ENCODE measurements around the gene XRCC1. TPM values are rescaled to one million over a fixed set of nuclear protein-coding genes. Genes with fewer than 3 reads are reported as not detected.

Gene XRCC1
- total RNA-seq, 1 donor from 2014 or later = 34.5 TPM

DNA sequence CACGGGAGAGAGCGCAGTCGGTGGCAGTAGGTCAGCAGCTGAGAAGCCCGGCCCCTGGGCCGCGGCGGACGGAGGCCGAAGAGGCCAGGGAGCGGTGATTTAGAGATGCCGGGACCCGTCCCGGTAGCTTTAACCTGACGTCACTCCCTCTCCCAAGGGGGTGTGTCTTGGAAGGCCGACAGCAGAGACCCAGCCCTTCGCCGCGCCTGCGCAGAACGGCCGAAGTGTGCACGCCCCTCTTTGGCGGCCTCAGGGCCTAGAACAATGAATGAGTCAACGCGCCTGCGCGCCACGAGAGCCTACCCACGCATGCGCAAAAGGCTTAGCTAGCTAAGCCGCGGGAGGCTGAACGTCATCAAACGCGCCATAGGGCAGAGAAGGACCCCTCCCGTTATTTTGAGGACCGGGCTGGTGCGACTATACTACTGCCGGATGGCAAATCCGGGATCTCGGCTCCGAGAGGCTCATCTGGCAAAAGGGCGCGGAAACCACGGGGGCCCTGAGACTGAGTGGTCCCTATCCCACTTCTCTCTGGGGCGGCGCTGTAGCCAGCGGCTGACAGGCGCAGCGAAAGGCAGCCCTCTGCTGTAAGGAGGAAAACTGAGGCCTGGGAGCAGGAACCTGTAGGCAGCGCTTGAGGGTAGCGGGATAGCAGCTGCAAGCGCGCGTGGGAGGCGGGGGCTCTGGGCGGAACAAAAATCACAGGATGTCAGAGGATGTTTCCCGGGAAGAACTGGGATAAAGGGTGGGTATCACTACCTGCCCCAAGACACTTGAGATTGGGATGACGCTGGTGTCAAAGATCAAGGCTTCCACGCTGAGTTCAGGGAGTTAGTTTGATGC, 20.9 kb upstream of the XRCC1 start, which contains the start of the genes IRGQ and ZNF576:
Gene IRGQ (minus strand): TSS at position 136 of the 843 bp plus-strand sequence. CDS start 796 bp downstream, outside the sequence.
Gene ZNF576 (plus strand): TSS at position 597 of the 843 bp plus-strand sequence. CDS start 514 bp downstream, outside the sequence.
- POLR2A ChIA-PET = interaction anchor here (0.6 to 3.4 kb wide), 18 partner anchors 12 to 189 kb away, joined by 3 to 28 read pairs (median 4); partner anchors contain the start of genes KCNN4, PINLYP, SMG9 and XRCC1
- Mint-ChIP-seq H3K27me3 (no peaks in the 10 kb centered on the region), H3K4me1 (peaks cover 42% of the 10 kb centered on the region), H3K36me3 (ENCODE audit: low read depth) (peaks cover 48% of the 10 kb centered on the region), H3K27ac (peak within 1 kb of the TSS; percentile 98), H3K9me3 (no peaks in the 10 kb centered on the region), H3K4me3 (peak within 1 kb of the TSS; percentile 98)
- CTCF ChIA-PET = interaction anchor here (0.6 to 5.4 kb wide), 6 partner anchors 21 to 149 kb away, joined by 3 to 92 read pairs (median 16); partner anchors contain the start of genes PINLYP, XRCC1 and ZNF575
- DNase-seq = peak; percentile 99
- peak; percentile 83 for ATAC-seq (ENCODE audit: low read depth)
- no peak for TF ChIP-seq CTCF (IDR thresholded peaks at IDR 0.05)
- intact Hi-C loops (cut with micrococcal nuclease) = loop anchor here (1.0 to 10.0 kb wide), 9 partner anchors 21 to 189 kb away; partner anchors contain the start of genes CADM4, KCNN4, PINLYP and XRCC1

DNA sequence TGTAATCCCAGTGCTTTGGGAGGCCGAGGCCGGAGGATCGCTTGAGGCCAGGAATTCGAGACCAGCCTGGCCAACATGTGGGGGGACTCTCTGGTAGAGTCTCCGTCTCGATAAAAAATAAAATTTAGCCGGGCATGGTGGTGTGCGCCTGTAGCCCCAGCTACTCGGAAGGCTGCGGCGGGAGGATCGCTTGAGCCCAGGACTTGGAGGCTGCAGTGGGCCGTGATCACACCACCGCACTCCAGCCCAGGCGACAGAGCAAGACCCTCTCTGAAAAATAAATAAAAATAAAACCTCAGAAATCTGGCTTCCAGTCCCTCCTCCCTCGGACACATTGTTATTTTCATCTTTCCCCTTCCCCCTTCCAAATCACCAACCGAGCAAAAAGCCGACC, 20.3 kb upstream of the XRCC1 start:
- Mint-ChIP-seq H3K4me1 (peaks cover 46% of the 10 kb centered on the region), H3K36me3 (ENCODE audit: low read depth) (peaks cover 51% of the 10 kb centered on the region), H3K27me3 (no peaks in the 10 kb centered on the region), H3K27ac (peak overlapping the region; percentile 98), H3K4me3 (peak overlapping the region; percentile 98), H3K9me3 (no peaks in the 10 kb centered on the region)
- ChIA-PET CTCF (interaction anchor here (0.6 to 5.4 kb wide), 7 partner anchors 21 to 148 kb away, joined by 3 to 92 read pairs (median 8); partner anchors contain the start of genes PHLDB3, PINLYP, XRCC1 and ZNF575), POLR2A (interaction anchor here (0.6 to 3.4 kb wide), 15 partner anchors 11 to 190 kb away, joined by 3 to 28 read pairs (median 4); partner anchors contain the start of genes KCNN4, PINLYP, SMG9 and XRCC1)
- DNase-seq (no peak), ATAC-seq (ENCODE audit: low read depth) (peak; percentile 19)
- TF ChIP-seq CTCF (IDR thresholded peaks at IDR 0.05) = no peak
- intact Hi-C loops (cut with micrococcal nuclease) = loop anchor here (1.0 to 10.0 kb wide), 3 partner anchors 42 to 189 kb away; partner anchors contain the start of genes CADM4 and KCNN4

DNA sequence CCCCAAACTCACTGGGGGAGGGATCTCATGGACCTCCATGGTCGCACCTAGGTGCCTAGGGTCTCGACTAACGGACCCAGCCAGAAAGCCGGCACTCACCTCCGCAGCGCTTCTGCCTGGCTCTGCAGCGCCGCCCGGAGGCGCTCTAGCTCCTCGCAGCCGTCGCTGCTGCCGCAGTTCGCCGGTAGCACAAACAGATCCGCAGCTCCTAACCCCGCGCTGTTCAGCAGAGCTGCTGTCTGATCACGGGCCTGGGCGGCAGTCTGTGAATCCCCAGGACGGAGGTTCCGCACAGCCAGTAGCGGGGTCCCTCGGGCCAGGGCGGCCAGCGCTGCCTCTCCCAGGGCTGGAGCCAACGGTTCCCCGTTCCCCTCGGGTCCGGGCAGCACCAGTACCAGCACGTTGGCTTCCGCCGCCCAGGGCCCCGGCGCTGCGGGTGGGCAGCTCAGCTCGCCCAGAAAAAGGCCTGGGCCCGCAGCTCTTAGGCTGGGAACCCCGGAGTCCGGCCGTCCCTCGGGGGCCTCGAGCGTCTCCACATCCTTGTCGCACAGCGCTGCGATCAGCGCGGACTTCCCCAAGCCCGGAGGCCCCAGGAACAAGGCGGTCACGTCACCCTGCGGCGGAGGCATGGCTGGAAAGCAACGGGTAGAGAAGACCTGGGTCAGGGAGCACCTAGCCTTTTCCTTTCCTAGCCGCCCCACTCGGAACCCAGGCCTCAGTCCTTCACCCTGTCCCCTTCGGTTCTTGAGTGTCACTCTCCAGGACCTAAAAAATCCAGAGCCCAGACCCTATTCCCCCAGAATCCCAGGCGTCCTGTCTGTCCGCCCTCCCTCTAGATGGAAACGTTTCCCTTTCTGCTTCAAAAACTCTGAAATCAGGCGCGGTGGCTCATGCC, 19.6 kb upstream of the XRCC1 start:
- H3K36me3 Mint-ChIP-seq (ENCODE audit: low read depth) = peaks cover 50% of the 10 kb centered on the region
- peak overlapping the region; percentile 98 for H3K4me3 Mint-ChIP-seq
- no peaks in the 10 kb centered on the region for H3K27me3 Mint-ChIP-seq
- peak; percentile 26 for ATAC-seq (ENCODE audit: low read depth)
- H3K27ac Mint-ChIP-seq = peak overlapping the region; percentile 98
- DNase-seq = peak; percentile 57
- no peaks in the 10 kb centered on the region for H3K9me3 Mint-ChIP-seq
- intact Hi-C loops (cut with micrococcal nuclease) = loop anchor here (1.0 to 10.0 kb wide), 5 partner anchors 40 to 190 kb away; partner anchors contain the start of genes CADM4 and KCNN4
- H3K4me1 Mint-ChIP-seq = peaks cover 52% of the 10 kb centered on the region
- POLR2A ChIA-PET = interaction anchor here (0.6 to 3.4 kb wide), 20 partner anchors 10 to 190 kb away, joined by 3 to 28 read pairs (median 5); partner anchors contain the start of genes PINLYP, XRCC1 and ZNF575
- no peak for TF ChIP-seq CTCF (IDR thresholded peaks at IDR 0.05)
- CTCF ChIA-PET = interaction anchor here (0.7 to 5.4 kb wide), 22 partner anchors 10 to 215 kb away, joined by 3 to 92 read pairs (median 5); partner anchors contain the start of genes PHLDB3, PINLYP, XRCC1 and ZNF575

DNA sequence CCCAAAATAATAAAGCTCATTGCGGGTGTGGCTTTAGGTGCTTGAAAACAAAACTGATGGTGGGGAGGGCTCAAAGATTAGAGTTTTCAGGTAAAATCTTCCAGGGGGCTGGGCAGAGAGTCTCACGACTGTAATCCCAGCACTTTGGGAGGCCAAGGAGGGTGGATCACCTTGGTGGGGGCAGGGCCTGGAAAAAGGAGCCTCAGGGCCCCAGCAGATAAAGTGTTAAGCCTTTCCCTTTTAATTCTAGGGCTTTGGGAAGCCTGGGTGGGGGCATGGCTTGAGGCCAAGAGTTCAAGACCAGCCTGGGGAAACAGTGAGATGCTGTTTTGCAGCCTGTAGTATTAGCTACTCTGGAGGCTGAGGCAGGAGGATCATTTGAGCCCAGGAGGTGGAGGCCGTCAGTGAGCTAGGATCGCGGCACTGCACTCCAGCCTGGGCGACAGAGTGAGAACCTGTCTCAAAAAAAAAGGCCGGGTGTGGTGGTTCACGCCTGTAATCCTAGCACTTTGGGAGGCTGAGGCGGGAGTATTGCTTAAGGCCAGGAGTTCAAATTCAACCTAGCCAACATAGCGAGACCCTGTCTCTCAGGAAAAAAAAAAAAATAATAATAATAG, 18.9 kb upstream of the XRCC1 start:
- H3K36me3 Mint-ChIP-seq (ENCODE audit: low read depth) = peaks cover 44% of the 10 kb centered on the region
- peak overlapping the region; percentile 3 for H3K27ac Mint-ChIP-seq
- POLR2A ChIA-PET = interaction anchor here (0.6 to 3.4 kb wide), 13 partner anchors 9 to 155 kb away, joined by 3 to 28 read pairs (median 6); partner anchors contain the start of gene ZNF575
- no peak for ATAC-seq (ENCODE audit: low read depth)
- peak overlapping the region; percentile 32 for H3K4me3 Mint-ChIP-seq
- intact Hi-C loops (cut with micrococcal nuclease) = loop anchor here (1.0 to 10.0 kb wide), 3 partner anchors 39 to 191 kb away; partner anchors contain the start of gene KCNN4
- no peak for TF ChIP-seq CTCF (IDR thresholded peaks at IDR 0.05)
- CTCF ChIA-PET = interaction anchor here (0.7 to 5.4 kb wide), 18 partner anchors 10 to 216 kb away, joined by 3 to 92 read pairs (median 6); partner anchors contain the start of genes PHLDB3, PINLYP, XRCC1 and ZNF575
- H3K4me1 Mint-ChIP-seq = peaks cover 58% of the 10 kb centered on the region
- H3K9me3 Mint-ChIP-seq = no peaks in the 10 kb centered on the region
- H3K27me3 Mint-ChIP-seq = no peaks in the 10 kb centered on the region
- no peak for DNase-seq

Data from activated B cell treated with CpG ODN at 0.5 μM for 24 hours (primary cell).